ENCODE measurements around the gene FAM241B. TPM values are rescaled to one million over a fixed set of nuclear protein-coding genes. Genes with fewer than 3 reads are reported as not detected.

The FAM241B gene
- 1.0 TPM for total RNA-seq

- DNase-seq = peak; percentile 65
Observed at GRCh38 chr10:69629897-69630650, at the start of gene FAM241B. Gene FAM241B (plus strand): TSS chr10:69630247. CDS start chr10:69631744, 1,497 bp downstream.

GRCh38 chr10:69580435-69580834 lies 49.6 kb upstream of the FAM241B start:
- DNase-seq = no peak

GRCh38 chr10:69583106-69583505 lies 46.9 kb upstream of the FAM241B start:
- peak; percentile 2 for DNase-seq

- DNase-seq = no peak
Observed at GRCh38 chr10:69584624-69585023, 45.4 kb upstream of the FAM241B start.

- no peak for DNase-seq
Observed at GRCh38 chr10:69588358-69588757, 41.7 kb upstream of the FAM241B start.

GRCh38 chr10:69600761-69601330 lies 29.2 kb upstream of the FAM241B start:
- no peak for DNase-seq

GRCh38 chr10:69609077-69609476 lies 21.0 kb upstream of the FAM241B start:
- DNase-seq = no peak

GRCh38 chr10:69612760-69613159 lies 17.3 kb upstream of the FAM241B start:
- DNase-seq = no peak

- no peak for DNase-seq
Observed at GRCh38 chr10:69614130-69614529, 15.9 kb upstream of the FAM241B start.

GRCh38 chr10:69616358-69616757 lies 13.7 kb upstream of the FAM241B start:
- no peak for DNase-seq

- DNase-seq = no peak
Observed at GRCh38 chr10:69618746-69619145, 11.3 kb upstream of the FAM241B start.

- no peak for DNase-seq
Observed at GRCh38 chr10:69619626-69620025, 10.4 kb upstream of the FAM241B start.

GRCh38 chr10:69620625-69621024 lies 9.4 kb upstream of the FAM241B start:
- no peak for DNase-seq

- DNase-seq = no peak
Observed at GRCh38 chr10:69624245-69624786, 5.7 kb upstream of the FAM241B start.

GRCh38 chr10:69626826-69627225 lies 3.2 kb upstream of the FAM241B start:
- DNase-seq = no peak

- no peak for DNase-seq
Observed at GRCh38 chr10:69628891-69629290, 1.2 kb upstream of the FAM241B start.

GRCh38 chr10:69629519-69629896 lies 539 bp upstream of the FAM241B start:
- no peak for DNase-seq

GRCh38 chr10:69630651-69631400 lies 779 bp downstream of the FAM241B start:
- DNase-seq = no peak

- DNase-seq = no peak
Observed at GRCh38 chr10:69631566-69631965, 1.5 kb downstream of the FAM241B start.

GRCh38 chr10:69632516-69633199 lies 2.6 kb downstream of the FAM241B start:
- DNase-seq = no peak

- no peak for DNase-seq
Observed at GRCh38 chr10:69633673-69634635, 3.9 kb downstream of the FAM241B start.

All from tongue (tissue), 2 donors.